ENCODE data around the gene CAPRIN1.

GRCh38 chr11:34128824-34129223 lies 77.3 kb downstream of the CAPRIN1 start:
- TF ChIP-seq EZH2 (IDR thresholded peaks at IDR 0.05; ENCODE audit: borderline replicate concordance, low read depth, low read length, severe bottlenecking) (no peak), CTCF (IDR thresholded peaks at IDR 0.05; ENCODE audit: extremely low read depth in 1 of 2, insufficient read depth in 1 of 2, low read depth in 1 of 2, low read length in 2 of 2) (no peak), POLR2AphosphoS5 (IDR thresholded peaks at IDR 0.05; ENCODE audit: insufficient read depth, low read depth, low read length) (no peak), POLR2A (IDR thresholded peaks at IDR 0.05; ENCODE audit: low read depth, low read length) (no peak), FOS (IDR thresholded peaks at IDR 0.05; ENCODE audit: borderline replicate concordance, insufficient read depth, low read length) (no peak), MYC (IDR thresholded peaks at IDR 0.05; ENCODE audit: low read depth, low read length) (no peak), JUN (IDR thresholded peaks at IDR 0.05; ENCODE audit: borderline replicate concordance, insufficient read depth, insufficient read length, low read depth) (no peak), MAX (IDR thresholded peaks at IDR 0.05; ENCODE audit: insufficient read depth, insufficient read length) (no peak)
